ENCODE measurements around the gene MST1. TPM values are rescaled to one million over a fixed set of nuclear protein-coding genes. Genes with fewer than 3 reads are reported as not detected.

MST1 gene
- total and polyA plus RNA-seq, 2 of the 8 experiments (the other 6 are each of a cell fraction or from before 2014, with no cell fraction given) = 6.2 to 9.5 TPM

DNA sequence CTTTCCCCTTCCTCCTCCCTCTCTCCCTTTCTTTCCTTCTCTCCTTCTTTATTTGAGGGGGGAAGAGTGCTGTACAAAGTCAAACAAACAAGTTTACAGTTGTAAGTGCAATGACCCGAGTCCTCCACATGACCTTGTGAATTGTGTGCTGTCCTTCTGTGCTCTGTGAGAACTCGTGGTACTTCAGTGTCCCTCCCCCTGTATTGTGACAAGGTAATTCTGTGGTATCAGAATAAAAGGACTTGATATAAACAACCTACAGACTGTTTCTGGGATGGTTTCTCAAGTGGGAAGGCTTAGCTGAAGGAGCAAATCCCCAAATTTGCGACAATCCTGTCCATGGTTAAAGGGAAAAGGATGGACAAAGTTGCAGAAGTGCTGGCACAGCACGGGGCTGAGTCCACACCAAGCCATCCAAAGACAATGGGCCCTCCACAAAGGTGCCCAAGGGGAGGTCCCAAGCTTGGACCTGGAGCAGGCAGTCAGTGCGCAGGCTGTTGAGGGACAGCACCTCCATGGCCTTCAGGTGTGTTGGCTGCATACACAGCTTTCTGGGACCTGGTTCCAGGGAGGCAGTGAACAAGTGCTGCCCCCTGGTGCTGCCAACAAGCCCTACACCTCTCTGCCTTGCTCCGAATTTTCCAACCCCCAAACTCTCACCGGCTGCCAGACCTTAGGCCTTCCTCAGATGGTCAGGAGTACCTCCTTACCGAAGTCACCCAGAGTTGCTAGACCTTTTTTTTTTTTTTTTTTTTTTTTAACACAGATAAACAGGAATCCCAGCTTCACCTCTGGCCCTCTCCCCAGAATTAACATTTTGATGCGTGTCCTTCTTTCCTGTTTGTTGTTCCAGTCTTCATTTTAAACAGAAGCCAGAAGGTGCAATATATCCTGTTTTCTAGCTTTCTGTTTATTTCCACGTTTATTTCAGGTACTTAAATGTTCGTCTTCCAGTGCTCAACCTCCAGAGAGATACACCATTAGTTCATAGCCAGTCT, 17.7 kb downstream of the MST1 start (continued):
- TF ChIP-seq, protein P1, sequence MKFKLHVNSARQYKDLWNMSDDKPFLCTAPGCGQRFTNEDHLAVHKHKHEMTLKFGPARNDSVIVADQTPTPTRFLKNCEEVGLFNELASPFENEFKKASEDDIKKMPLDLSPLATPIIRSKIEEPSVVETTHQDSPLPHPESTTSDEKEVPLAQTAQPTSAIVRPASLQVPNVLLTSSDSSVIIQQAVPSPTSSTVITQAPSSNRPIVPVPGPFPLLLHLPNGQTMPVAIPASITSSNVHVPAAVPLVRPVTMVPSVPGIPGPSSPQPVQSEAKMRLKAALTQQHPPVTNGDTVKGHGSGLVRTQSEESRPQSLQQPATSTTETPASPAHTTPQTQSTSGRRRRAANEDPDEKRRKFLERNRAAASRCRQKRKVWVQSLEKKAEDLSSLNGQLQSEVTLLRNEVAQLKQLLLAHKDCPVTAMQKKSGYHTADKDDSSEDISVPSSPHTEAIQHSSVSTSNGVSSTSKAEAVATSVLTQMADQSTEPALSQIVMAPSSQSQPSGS (IDR thresholded peaks at IDR 0.05; ENCODE audit: low read length) = peak; percentile 54; the same call in 1 of the 2 replicates
- TF ChIP-seq GABPA (IDR thresholded peaks at IDR 0.05; ENCODE audit: borderline replicate concordance, insufficient read depth, low read length) (0 out of 2 replicates have a peak, but pooled peaks have one; percentile 20), YY1 (IDR thresholded peaks at IDR 0.05; ENCODE audit: low read depth, low read length) (peak; percentile 50; the same call in 1 of the 2 replicates), POLR2AphosphoS5 (IDR thresholded peaks at IDR 0.05; ENCODE audit: low read depth, low read length) (0 out of 2 replicates have a peak, but pooled peaks have one; percentile 30), SUZ12 (IDR thresholded peaks at IDR 0.05; ENCODE audit: low read length) (no peak), POLR2A (IDR thresholded peaks at IDR 0.05; ENCODE audit: control extremely low read depth in 1 of 2, low read depth in 2 of 2, low read length in 2 of 2) (no peak; a peak in 1 of 3 replicates), GTF2F1 (IDR thresholded peaks at IDR 0.05; ENCODE audit: borderline replicate concordance, low read depth, low read length) (no peak), TAF7 (optimal IDR thresholded peaks at IDR 0.05; ENCODE audit: borderline replicate concordance, low read depth, low read length) (peak; percentile 24), RAD21 (IDR thresholded peaks at IDR 0.05 in 1 of 2, conservative IDR thresholded peaks at IDR 0.05 in 1 of 2; ENCODE audit: low read depth in 2 of 2, low read length in 2 of 2) (peak; percentile 94 to 96), CREB1 (IDR thresholded peaks at IDR 0.05) (0 out of 2 replicates have a peak, but pooled peaks have one; percentile 48), TBP (IDR thresholded peaks at IDR 0.05; ENCODE audit: low read depth, low read length) (peak; percentile 31; the same call in 1 of the 2 replicates), CHD2 (IDR thresholded peaks at IDR 0.05; ENCODE audit: low read length) (no peak), MAFK (IDR thresholded peaks at IDR 0.05; ENCODE audit: low read depth, low read length) (no peak), FOSL1 (IDR thresholded peaks at IDR 0.05; ENCODE audit: insufficient read depth, low read depth, low read length) (no peak), SIN3A (conservative IDR thresholded peaks at IDR 0.05 in 1 of 2, IDR thresholded peaks at IDR 0.05 in 1 of 2; ENCODE audit: low read depth in 1 of 2, low read length in 2 of 2) (peak in 1 of 2 experiments; percentile 58; a peak in 1 of 4 replicates)
- TF ChIP-seq, protein P2, sequence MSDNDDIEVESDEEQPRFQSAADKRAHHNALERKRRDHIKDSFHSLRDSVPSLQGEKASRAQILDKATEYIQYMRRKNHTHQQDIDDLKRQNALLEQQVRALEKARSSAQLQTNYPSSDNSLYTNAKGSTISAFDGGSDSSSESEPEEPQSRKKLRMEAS (IDR thresholded peaks at IDR 0.05) = peak; percentile 40; the same call in 1 of the 2 replicates
- TF ChIP-seq, protein P3, sequence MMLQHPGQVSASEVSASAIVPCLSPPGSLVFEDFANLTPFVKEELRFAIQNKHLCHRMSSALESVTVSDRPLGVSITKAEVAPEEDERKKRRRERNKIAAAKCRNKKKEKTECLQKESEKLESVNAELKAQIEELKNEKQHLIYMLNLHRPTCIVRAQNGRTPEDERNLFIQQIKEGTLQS (IDR thresholded peaks at IDR 0.05; ENCODE audit: insufficient read depth, low read depth, low read length) = 0 out of 2 replicates have a peak, but pooled peaks have one; percentile 4
